Dermis blood vessel endothelial cell (primary cell): ENCODE measurements around the gene PDCD1LG2. TPM values are rescaled to one million over a fixed set of nuclear protein-coding genes. Genes with fewer than 3 reads are reported as not detected.
"Not testable (repeated sequence)": the region's sequence is repeated elsewhere in the genome, so short reads cannot be mapped to it uniquely, and the experiment has no call there.

ENCODE experiments used
- DNase-seq: peaks from one replicate; pipeline ENCODE4 v3.0.0; 2010
- total RNA-seq: library from RNA; depleted of rRNA; stranded (reverse); fragments of >200 nt; gene quantifications from 2 replicates; pipeline ENCODE4 v1.2.3, GENCODE V29; 2014

PDCD1LG2 gene
- 3.4 and 4.4 TPM in 2 replicates for total RNA-seq

- peak; percentile 73 for DNase-seq
Measured at GRCh38 chr9:5510360-5510931, at the start of gene PDCD1LG2. PDCD1LG2 (plus strand) TSS chr9:5510531; CDS start chr9:5522547, 12,016 bp downstream.

GRCh38 chr9:5464831-5465330 lies 45.5 kb upstream of the PDCD1LG2 start:
- DNase-seq = not testable (repeated sequence)

GRCh38 chr9:5466005-5466404 lies 44.3 kb upstream of the PDCD1LG2 start:
- DNase-seq = no peak

- no peak for DNase-seq
Measured at GRCh38 chr9:5466766-5467165, 43.6 kb upstream of the PDCD1LG2 start.

- DNase-seq = no peak
Measured at GRCh38 chr9:5468850-5469249, 41.5 kb upstream of the PDCD1LG2 start.

- DNase-seq = no peak
Measured at GRCh38 chr9:5470122-5470521, 40.2 kb upstream of the PDCD1LG2 start.

- no peak for DNase-seq
Measured at GRCh38 chr9:5470816-5471215, 39.5 kb upstream of the PDCD1LG2 start.

GRCh38 chr9:5475611-5476010 lies 34.7 kb upstream of the PDCD1LG2 start:
- DNase-seq = not testable (repeated sequence)

GRCh38 chr9:5478206-5478605 lies 32.1 kb upstream of the PDCD1LG2 start:
- no peak for DNase-seq

GRCh38 chr9:5479994-5480694 lies 30.2 kb upstream of the PDCD1LG2 start:
- no peak for DNase-seq

GRCh38 chr9:5480919-5481318 lies 29.4 kb upstream of the PDCD1LG2 start:
- no peak for DNase-seq

GRCh38 chr9:5481322-5482040 lies 28.9 kb upstream of the PDCD1LG2 start:
- no peak for DNase-seq

GRCh38 chr9:5482194-5482593 lies 28.1 kb upstream of the PDCD1LG2 start:
- DNase-seq = no peak

- no peak for DNase-seq
Measured at GRCh38 chr9:5483306-5483705, 27.0 kb upstream of the PDCD1LG2 start.

GRCh38 chr9:5485378-5486085 lies 24.8 kb upstream of the PDCD1LG2 start:
- no peak for DNase-seq

- DNase-seq = no peak
Measured at GRCh38 chr9:5486988-5487387, 23.3 kb upstream of the PDCD1LG2 start.

- DNase-seq = peak; percentile 89
Measured at GRCh38 chr9:5488221-5489008, 21.9 kb upstream of the PDCD1LG2 start.

- DNase-seq = peak; percentile 42
Measured at GRCh38 chr9:5489630-5490490, 20.5 kb upstream of the PDCD1LG2 start.

GRCh38 chr9:5492965-5493678 lies 17.2 kb upstream of the PDCD1LG2 start:
- no peak for DNase-seq
